ENCODE results near the gene UBE4A. TPM values are rescaled to one million over a fixed set of nuclear protein-coding genes. Genes with fewer than 3 reads are reported as not detected.
"Not testable (repeated sequence)": the region's sequence is repeated elsewhere in the genome, so short reads cannot be mapped to it uniquely, and the experiment has no call there.

Gene UBE4A
- total RNA-seq, 2 donors from 2014 or later: 50.2 to 57.9 TPM

- H3K36me3 ChIP-seq: no peaks in the 10 kb centered on the region
- peak overlapping the region; percentile 65 to 83 for H3K4me3 ChIP-seq
- peaks cover 8% of the 10 kb centered on the region for H3K4me1 ChIP-seq (replicated peaks)
- H3K27ac ChIP-seq: peak overlapping the region; percentile 85 to 88
- WGBS: 2% methylated on average over 22 of the region's 22 CpGs
- H3K27me3 ChIP-seq (replicated peaks; ENCODE audit: insufficient read depth): no peaks in the 10 kb centered on the region
- TF ChIP-seq CTCF (IDR thresholded peaks at IDR 0.05): no peak
- TF ChIP-seq POLR2A (IDR thresholded peaks at IDR 0.05): no peak
- no peak for TF ChIP-seq POLR2AphosphoS5 (IDR thresholded peaks at IDR 0.05)
- no peaks in the 10 kb centered on the region for H3K9me3 ChIP-seq
- no peak for DNase-seq (ENCODE audit: low spot score)
- intact Hi-C loops (cut with DNase I): loop anchor here (2.0 to 5.0 kb wide), 2 partner anchors 35 to 85 kb away; partner anchors contain the start of gene KMT2A
Measured at GRCh38 chr11:118401880-118402590, 42.6 kb downstream of the UBE4A start.

GRCh38 chr11:118402594-118402993 is 43.2 kb downstream of the UBE4A start:
- H3K4me1 ChIP-seq (replicated peaks): not testable (repeated sequence)

GRCh38 chr11:118406599-118407166 is 47.3 kb downstream of the UBE4A start:
- Histone ChIP-seq H3K4me3 (no peak overlapping the region), H3K27me3 (replicated peaks; ENCODE audit: insufficient read depth) (no peaks in the 10 kb centered on the region), H3K4me1 (replicated peaks) (peaks cover 8% of the 10 kb centered on the region), H3K27ac (no peak overlapping the region), H3K9me3 (no peaks in the 10 kb centered on the region), H3K36me3 (no peaks in the 10 kb centered on the region)
- DNase-seq (ENCODE audit: low spot score): no peak
- WGBS: 63% methylated on average over 7 of the region's 7 CpGs
- TF ChIP-seq POLR2A (IDR thresholded peaks at IDR 0.05) (no peak), CTCF (IDR thresholded peaks at IDR 0.05) (no peak), POLR2AphosphoS5 (IDR thresholded peaks at IDR 0.05) (no peak)
- intact Hi-C loops (cut with DNase I): no loop called here

More at GRCh38 chr11:118402594-118402993, 43.2 kb downstream of the UBE4A start:
- Histone ChIP-seq H3K27ac (peak overlapping the region in 1 of 2 donors; percentile 88), H3K4me3 (peak overlapping the region; percentile 65 to 83)
- H3K36me3 ChIP-seq; H3K9me3 ChIP-seq; DNase-seq (ENCODE audit: low spot score); H3K27me3 ChIP-seq (replicated peaks; ENCODE audit: insufficient read depth): not testable (repeated sequence)
- 75% methylated on average over 7 of the region's 7 CpGs for WGBS
- intact Hi-C loops (cut with DNase I): loop anchor here (2.0 to 5.0 kb wide), 2 partner anchors 35 to 84 kb away; partner anchors contain the start of gene KMT2A

GRCh38 chr11:118410055-118410745 is 50.8 kb downstream of the UBE4A start:
- WGBS: 82% methylated on average over 7 of the region's 7 CpGs
- H3K27ac ChIP-seq: no peak overlapping the region
- DNase-seq (ENCODE audit: low spot score): no peak

More at GRCh38 chr11:118410055-118410745, 50.8 kb downstream of the UBE4A start:
- TF ChIP-seq CTCF (IDR thresholded peaks at IDR 0.05) (no peak), POLR2AphosphoS5 (IDR thresholded peaks at IDR 0.05) (no peak), POLR2A (IDR thresholded peaks at IDR 0.05) (no peak)
- intact Hi-C loops (cut with DNase I): no loop called here
- H3K36me3 ChIP-seq: no peaks in the 10 kb centered on the region
- no peaks in the 10 kb centered on the region for H3K9me3 ChIP-seq
- H3K4me3 ChIP-seq: no peak overlapping the region
- no peaks in the 10 kb centered on the region for H3K4me1 ChIP-seq (replicated peaks)
- no peaks in the 10 kb centered on the region for H3K27me3 ChIP-seq (replicated peaks; ENCODE audit: insufficient read depth)
